H1 (cell line): ENCODE data around the gene CCNI.
"Not testable (repeated sequence)": the region's sequence is repeated elsewhere in the genome, so short reads cannot be mapped to it uniquely, and the experiment has no call there.

ENCODE experiments used
- CHD1 ChIP-seq: IDR thresholded peaks from 2 replicates; pipeline ENCODE4 v1.6.1; 2012; ENCODE audit warnings: low read depth, low read length, improper control_type of control experiment
- POLR2A ChIP-seq, 2 experiments: IDR thresholded peaks; 1 replicate in 1 of 2; 2 replicates in 1 of 2; pipeline ENCODE4 v1.6.1; 2011; ENCODE audit warnings: low read depth in 2 of 2, low read length in 2 of 2, mild to moderate bottlenecking in 2 of 2; ENCODE audit errors: control extremely low read depth in 1 of 2
- RNF2 ChIP-seq: fragments of 200-900, 300-1000 bp; sonication (generic); IDR thresholded peaks from 2 replicates; pipeline ENCODE4 v1.7.1; 2016; ENCODE audit warnings: borderline replicate concordance, low read depth, mild to moderate bottlenecking, antibody characterized with exemption, low read length; ENCODE audit not compliant: poor library complexity, severe bottlenecking; ENCODE audit errors: missing control alignments
- TAF1 ChIP-seq: IDR thresholded peaks from 2 replicates; pipeline ENCODE4 v1.6.1; 2011; ENCODE audit warnings: mild to moderate bottlenecking, low read depth, low read length
- TF ChIP-seq, protein P1 (sequence below), 3 experiments: IDR thresholded peaks; 1 replicate in 2 of 3; 2 replicates in 1 of 3; pipeline versions ENCODE4 v1.5.1 to v1.6.1; 2011; ENCODE audit warnings: low read length in 3 of 3, mild to moderate bottlenecking in 3 of 3, inconsistent platforms in 2 of 3, low read depth in 1 of 3, moderate library complexity in 1 of 3; ENCODE audit not compliant: insufficient read depth in 1 of 3; ENCODE audit errors: control extremely low read depth in 1 of 3
- TF ChIP-seq, protein P2 (sequence below): IDR thresholded peaks from 2 replicates; pipeline ENCODE4 v1.6.1; 2011; ENCODE audit warnings: low read depth, mild to moderate bottlenecking, low read length; ENCODE audit not compliant: insufficient read depth
- TF ChIP-seq, protein P3 (sequence below): IDR thresholded peaks from 2 replicates; pipeline ENCODE4 v1.6.1; 2011; ENCODE audit warnings: low read length, improper control_type of control experiment

DNA sequence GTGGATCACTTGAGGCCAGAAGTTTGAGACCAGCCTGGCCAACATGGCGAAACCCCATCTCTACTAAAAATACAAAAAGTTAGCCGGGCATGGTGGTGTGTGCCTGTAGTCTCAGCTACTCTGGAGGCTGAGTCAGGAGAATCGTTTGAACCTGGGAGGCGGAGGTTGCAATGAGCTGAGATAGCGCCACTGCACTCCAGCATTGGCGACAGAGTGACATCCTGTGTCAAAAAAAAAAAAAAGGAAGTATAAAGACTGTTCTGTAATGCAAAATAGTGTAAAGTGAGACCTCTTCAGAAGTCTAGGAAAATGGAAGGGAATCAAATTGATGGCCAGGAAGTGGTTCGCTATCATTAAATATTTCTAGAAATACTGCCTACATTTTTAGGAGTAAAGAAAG is 5.0 kb upstream of the CCNI start:
- not testable (repeated sequence) for TF ChIP-seq RNF2; POLR2A (IDR thresholded peaks at IDR 0.05; ENCODE audit: control extremely low read depth in 1 of 2, low read depth in 2 of 2, low read length in 2 of 2); CHD1; TAF1
- TF ChIP-seq, protein P1, sequence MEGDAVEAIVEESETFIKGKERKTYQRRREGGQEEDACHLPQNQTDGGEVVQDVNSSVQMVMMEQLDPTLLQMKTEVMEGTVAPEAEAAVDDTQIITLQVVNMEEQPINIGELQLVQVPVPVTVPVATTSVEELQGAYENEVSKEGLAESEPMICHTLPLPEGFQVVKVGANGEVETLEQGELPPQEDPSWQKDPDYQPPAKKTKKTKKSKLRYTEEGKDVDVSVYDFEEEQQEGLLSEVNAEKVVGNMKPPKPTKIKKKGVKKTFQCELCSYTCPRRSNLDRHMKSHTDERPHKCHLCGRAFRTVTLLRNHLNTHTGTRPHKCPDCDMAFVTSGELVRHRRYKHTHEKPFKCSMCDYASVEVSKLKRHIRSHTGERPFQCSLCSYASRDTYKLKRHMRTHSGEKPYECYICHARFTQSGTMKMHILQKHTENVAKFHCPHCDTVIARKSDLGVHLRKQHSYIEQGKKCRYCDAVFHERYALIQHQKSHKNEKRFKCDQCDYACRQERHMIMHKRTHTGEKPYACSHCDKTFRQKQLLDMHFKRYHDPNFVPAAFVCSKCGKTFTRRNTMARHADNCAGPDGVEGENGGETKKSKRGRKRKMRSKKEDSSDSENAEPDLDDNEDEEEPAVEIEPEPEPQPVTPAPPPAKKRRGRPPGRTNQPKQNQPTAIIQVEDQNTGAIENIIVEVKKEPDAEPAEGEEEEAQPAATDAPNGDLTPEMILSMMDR (IDR thresholded peaks at IDR 0.05; ENCODE audit: control extremely low read depth in 1 of 3, insufficient read depth in 1 of 3, low read depth in 1 of 3, low read length in 3 of 3): not testable (repeated sequence)
- TF ChIP-seq, protein P2, sequence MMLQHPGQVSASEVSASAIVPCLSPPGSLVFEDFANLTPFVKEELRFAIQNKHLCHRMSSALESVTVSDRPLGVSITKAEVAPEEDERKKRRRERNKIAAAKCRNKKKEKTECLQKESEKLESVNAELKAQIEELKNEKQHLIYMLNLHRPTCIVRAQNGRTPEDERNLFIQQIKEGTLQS: not testable (repeated sequence)
- TF ChIP-seq, protein P3, sequence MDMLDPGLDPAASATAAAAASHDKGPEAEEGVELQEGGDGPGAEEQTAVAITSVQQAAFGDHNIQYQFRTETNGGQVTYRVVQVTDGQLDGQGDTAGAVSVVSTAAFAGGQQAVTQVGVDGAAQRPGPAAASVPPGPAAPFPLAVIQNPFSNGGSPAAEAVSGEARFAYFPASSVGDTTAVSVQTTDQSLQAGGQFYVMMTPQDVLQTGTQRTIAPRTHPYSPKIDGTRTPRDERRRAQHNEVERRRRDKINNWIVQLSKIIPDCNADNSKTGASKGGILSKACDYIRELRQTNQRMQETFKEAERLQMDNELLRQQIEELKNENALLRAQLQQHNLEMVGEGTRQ: not testable (repeated sequence)
